Endodermal cell (in vitro differentiated cells): ENCODE results near the gene KCNK1. TPM values are rescaled to one million over a fixed set of nuclear protein-coding genes. Genes with fewer than 3 reads are reported as not detected.

Source experiments
- DNase-seq: peaks from one replicate; pipeline ENCODE4 v3.0.0-alpha.2; 2017
- H3K27ac ChIP-seq: 2 replicates; pipeline ENCODE4 v1.5.1; 2013; ENCODE audit warnings: mild to moderate bottlenecking, low read depth, low read length, moderate library complexity
- H3K27me3 ChIP-seq: 2 replicates; pipeline ENCODE4 v1.6.1; 2013; ENCODE audit warnings: mild to moderate bottlenecking, low read length, moderate library complexity; ENCODE audit not compliant: insufficient read depth, control insufficient read depth, poor library complexity, severe bottlenecking
- H3K36me3 ChIP-seq: 2 replicates; pipeline ENCODE4 v1.7.0; 2013; ENCODE audit warnings: mild to moderate bottlenecking, low read length, moderate library complexity; ENCODE audit not compliant: control insufficient read depth, insufficient read depth
- H3K4me1 ChIP-seq: one replicate; pipeline ENCODE4 v1.7.0; 2013; ENCODE audit warnings: low read length; ENCODE audit not compliant: control insufficient read depth, insufficient read depth
- H3K4me3 ChIP-seq: 2 replicates; pipeline ENCODE4 v1.5.1; 2013; ENCODE audit warnings: mild to moderate bottlenecking, low read length, moderate library complexity
- H3K9ac ChIP-seq: 2 replicates; pipeline ENCODE4 v1.6.1; 2013; ENCODE audit warnings: mild to moderate bottlenecking, low read length, moderate library complexity; ENCODE audit not compliant: poor library complexity, severe bottlenecking; ENCODE audit errors: extremely low read depth
- H3K9me3 ChIP-seq: 2 replicates; pipeline ENCODE4 v1.6.1; 2013; ENCODE audit warnings: mild to moderate bottlenecking, low read length, moderate library complexity; ENCODE audit not compliant: control insufficient read depth
- H3K27ac Mint-ChIP-seq: 2 replicates; pipeline ENCODE4 v1.8.0; 2020; ENCODE audit warnings: mixed read lengths
- H3K27me3 Mint-ChIP-seq: 2 replicates; pipeline ENCODE4 v1.8.0; 2021; ENCODE audit warnings: mild to moderate bottlenecking, mixed read lengths; ENCODE audit not compliant: insufficient read depth
- H3K36me3 Mint-ChIP-seq: 2 replicates; pipeline ENCODE4 v1.8.0; 2020; ENCODE audit warnings: low read depth, mixed read lengths
- H3K4me1 Mint-ChIP-seq: 2 replicates; pipeline ENCODE4 v1.8.0; 2020; ENCODE audit warnings: mixed read lengths
- H3K4me3 Mint-ChIP-seq: 2 replicates; pipeline ENCODE4 v1.8.0; 2020; ENCODE audit warnings: mild to moderate bottlenecking, moderate library complexity, mixed read lengths
- H3K9me3 Mint-ChIP-seq: 2 replicates; pipeline ENCODE4 v1.8.0; 2020; ENCODE audit warnings: mild to moderate bottlenecking, mixed read lengths
- CTCF ChIP-seq: fragments of 200-600 bp; sonication (generic); conservative IDR thresholded peaks from 2 replicates; pipeline ENCODE4 v1.5.0; 2021; ENCODE audit warnings: antibody characterized with exemption, mild to moderate bottlenecking
- WGBS, 2 experiments: methylation state at CpG; one replicate each; pipeline versions ENCODE4 v1.1.5 to v1.1.7; 2013; ENCODE audit warnings: missing lambda C conversion rate in 2 of 2, mixed read lengths in 1 of 2; ENCODE audit not compliant: insufficient coverage in 1 of 2, insufficient read length in 1 of 2; 5-methylcytosine and 5-hydroxymethylcytosine counted together
- total RNA-seq, 2 donors: library from RNA; stranded (reverse); fragmentation: NEBNext Ultra II Directional in 1 of 2; extraction: Animal tissue kit (Norgen Biotek cat#: 25700) in 1 of 2; gene quantifications; 2 replicates in 1 of 2; 3 replicates in 1 of 2; pipeline ENCODE4 v1.2.1, GENCODE V29; 2021

KCNK1 gene
- total RNA-seq, 2 donors from 2014 or later: 50.1 to 55.7 TPM

GRCh38 chr1:233673947-233674431 is 60.1 kb downstream of the KCNK1 start:
- no peak for DNase-seq
- H3K9ac ChIP-seq: no peak overlapping the region
- peaks cover 40% of the 10 kb centered on the region for H3K4me1 Mint-ChIP-seq
- no peak overlapping the region for H3K4me3 Mint-ChIP-seq
- H3K9me3 ChIP-seq: peaks cover 40% of the 10 kb centered on the region
- H3K9me3 Mint-ChIP-seq: peaks cover 16% of the 10 kb centered on the region
- peaks cover 84% of the 10 kb centered on the region for H3K36me3 Mint-ChIP-seq
- 95 to 100% methylated on average over 5 of the region's 5 CpGs for WGBS, 2 experiments
- no peaks in the 10 kb centered on the region for H3K27me3 ChIP-seq
- no peak for TF ChIP-seq CTCF
- peak overlapping the region; percentile 23 for H3K27ac Mint-ChIP-seq
- no peak overlapping the region for H3K27ac ChIP-seq
- peaks cover 75% of the 10 kb centered on the region for H3K36me3 ChIP-seq
- H3K27me3 Mint-ChIP-seq: no peaks in the 10 kb centered on the region
- H3K4me3 ChIP-seq: no peak overlapping the region
- H3K4me1 ChIP-seq: peaks cover 13% of the 10 kb centered on the region

GRCh38 chr1:233675446-233675845 is 61.5 kb downstream of the KCNK1 start:
- 93% methylated on average over 2 of the region's 2 CpGs; no CpG with 5 or more reads in 1 of the 2 experiments for WGBS, 2 experiments
- Mint-ChIP-seq H3K27me3 (no peaks in the 10 kb centered on the region), H3K4me3 (no peak overlapping the region), H3K9me3 (peaks cover 19% of the 10 kb centered on the region), H3K4me1 (peaks cover 53% of the 10 kb centered on the region), H3K36me3 (peaks cover 81% of the 10 kb centered on the region), H3K27ac (no peak overlapping the region)
- H3K27me3 ChIP-seq: no peaks in the 10 kb centered on the region
- peaks cover 39% of the 10 kb centered on the region for H3K9me3 ChIP-seq
- no peak for TF ChIP-seq CTCF
- DNase-seq: no peak
- peaks cover 13% of the 10 kb centered on the region for H3K4me1 ChIP-seq
- H3K27ac ChIP-seq: no peak overlapping the region
- H3K4me3 ChIP-seq: peak overlapping the region; percentile 59
- no peak overlapping the region for H3K9ac ChIP-seq
- H3K36me3 ChIP-seq: peaks cover 61% of the 10 kb centered on the region

GRCh38 chr1:233675893-233676292 is 62.0 kb downstream of the KCNK1 start:
- Histone ChIP-seq H3K27ac (no peak overlapping the region), H3K9me3 (peaks cover 43% of the 10 kb centered on the region), H3K4me1 (peaks cover 13% of the 10 kb centered on the region), H3K36me3 (peaks cover 57% of the 10 kb centered on the region), H3K4me3 (peak overlapping the region; percentile 59), H3K27me3 (no peaks in the 10 kb centered on the region), H3K9ac (no peak overlapping the region)
- Mint-ChIP-seq H3K36me3 (peaks cover 80% of the 10 kb centered on the region), H3K9me3 (peaks cover 19% of the 10 kb centered on the region), H3K4me1 (peaks cover 53% of the 10 kb centered on the region), H3K27ac (peak overlapping the region; percentile 67), H3K27me3 (no peaks in the 10 kb centered on the region), H3K4me3 (peak overlapping the region; percentile 16)
- 86 to 93% methylated on average over 2 to 4 of the region's 4 CpGs for WGBS, 2 experiments
- no peak for DNase-seq
- TF ChIP-seq CTCF: peak; percentile 65
